Left lobe of liver (tissue), 2 donors: Measurements from ENCODE around the gene PFKP. TPM values are rescaled to one million over a fixed set of nuclear protein-coding genes. Genes with fewer than 3 reads are reported as not detected.

Experiments
- ATAC-seq: fragments of 200-7000 bp; cut with Tn5 transposase; one replicate; pipeline ENCODE4 v1.9.1; 2020; ENCODE audit warnings: mild to moderate bottlenecking, moderate library complexity
- DNase-seq: peaks from one replicate; pipeline ENCODE4 v3.0.0-alpha.2; 2020; ENCODE audit warnings: low spot score
- total RNA-seq: library from RNA; stranded (reverse); gene quantifications from one replicate; pipeline ENCODE4 v1.2.1, GENCODE V29; 2021
- donor health status: DM: no; HTN: no; CAD: no; lungs with moderate emphysema.
- donor health status: DM: no; HTN: yes; CAD: no.

PFKP gene
- total RNA-seq, 1 donor from 2014 or later, result 4.3 TPM

DNA sequence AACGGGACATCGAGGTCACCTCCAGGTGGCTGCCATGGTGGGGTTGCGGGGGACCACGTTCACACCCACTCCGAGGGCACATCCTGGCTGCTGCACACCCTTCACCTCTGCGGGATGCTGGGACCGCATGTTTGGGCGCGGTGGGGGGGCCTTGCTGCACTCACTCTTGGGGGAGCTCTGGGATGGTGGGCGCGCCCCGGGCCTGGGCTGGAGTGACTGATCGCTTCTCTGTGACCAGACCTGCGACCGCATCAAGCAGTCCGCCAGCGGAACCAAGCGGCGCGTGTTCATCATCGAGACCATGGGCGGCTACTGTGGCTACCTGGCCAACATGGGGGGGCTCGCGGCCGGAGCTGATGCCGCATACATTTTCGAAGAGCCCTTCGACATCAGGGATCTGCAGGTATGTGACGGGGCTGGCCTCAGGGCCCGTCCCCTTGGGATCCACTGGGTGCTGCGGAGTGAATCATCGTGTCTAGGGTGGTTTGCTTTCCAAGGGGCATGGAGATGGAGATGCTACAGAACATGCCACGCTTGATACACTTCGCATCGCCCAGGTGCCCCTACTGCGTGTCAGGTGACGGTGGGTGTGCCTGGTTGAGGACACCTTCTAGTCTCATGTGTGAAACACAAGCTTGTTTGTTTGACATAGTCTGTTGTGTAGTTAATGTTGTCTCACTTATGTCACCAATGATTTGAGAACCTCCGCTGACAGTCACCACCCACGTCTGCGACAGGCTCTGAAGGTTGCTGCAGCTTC, 62.4 kb downstream of the PFKP start:
- ATAC-seq (no peak), DNase-seq (no peak)

DNA sequence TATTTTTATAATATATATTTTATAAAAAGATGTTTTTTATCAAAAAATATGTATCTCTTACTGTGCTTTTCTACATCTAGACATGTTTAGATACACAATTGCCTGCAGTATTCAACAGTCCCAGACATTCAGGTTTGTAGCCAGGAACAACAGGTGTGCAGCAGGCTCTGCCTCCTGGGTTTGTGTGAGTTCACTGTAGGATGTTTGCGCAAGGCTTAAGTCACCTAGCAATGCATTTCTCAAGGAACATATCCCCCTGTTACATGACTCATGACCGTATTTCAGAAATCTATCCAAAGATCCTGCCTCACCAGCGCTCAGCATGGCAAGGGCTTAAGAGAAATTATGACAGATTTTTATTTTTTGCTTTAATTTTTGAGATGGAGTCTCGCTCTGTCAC, 63.8 kb downstream of the PFKP start:
- DNase-seq (no peak), ATAC-seq (no peak)

DNA sequence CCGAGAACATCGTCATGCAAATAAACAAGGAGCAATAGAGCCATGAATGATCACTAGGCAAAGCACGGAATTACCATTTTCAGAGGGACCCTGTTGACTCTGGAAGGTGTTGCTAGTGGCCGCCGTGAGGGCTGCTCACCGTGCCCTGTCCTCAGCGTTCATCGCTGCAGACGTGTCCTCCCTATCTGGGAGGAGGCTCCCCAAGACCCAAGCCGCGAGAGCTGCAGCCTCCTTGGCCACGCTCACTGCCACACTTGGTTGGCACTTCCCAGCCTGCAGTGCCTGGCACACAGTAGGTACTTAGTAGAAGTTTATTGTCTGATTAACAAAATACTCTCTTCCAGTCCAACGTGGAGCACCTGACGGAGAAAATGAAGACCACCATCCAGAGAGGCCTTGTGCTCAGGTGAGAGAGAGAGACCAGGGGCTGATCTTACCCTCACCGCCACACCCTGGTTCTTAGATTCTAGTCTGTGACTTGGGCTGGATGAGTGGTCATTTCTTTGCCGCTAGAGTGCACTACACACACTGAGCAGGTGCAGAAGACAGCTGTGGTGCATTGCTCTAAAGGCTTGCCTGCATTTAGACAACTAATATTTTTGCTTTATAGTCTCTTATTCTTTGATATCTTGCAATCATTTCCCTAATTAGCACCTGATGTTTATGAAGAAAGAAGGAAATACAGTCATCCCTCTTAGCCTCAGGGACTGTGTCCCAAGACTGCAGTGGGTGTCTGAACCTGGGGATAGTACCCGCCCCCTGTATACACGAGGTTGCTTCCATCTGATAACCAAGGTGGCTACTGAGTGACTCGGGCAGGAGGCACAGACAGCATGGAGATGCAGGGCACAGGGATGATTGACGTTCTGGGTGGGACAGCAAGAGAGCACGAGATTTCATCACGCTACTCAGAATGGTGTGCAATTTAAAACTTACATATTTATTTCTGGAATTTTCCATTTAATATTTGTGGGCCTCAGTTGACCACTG, 65.0 kb downstream of the PFKP start:
- ATAC-seq, result no peak
- no peak for DNase-seq

DNA sequence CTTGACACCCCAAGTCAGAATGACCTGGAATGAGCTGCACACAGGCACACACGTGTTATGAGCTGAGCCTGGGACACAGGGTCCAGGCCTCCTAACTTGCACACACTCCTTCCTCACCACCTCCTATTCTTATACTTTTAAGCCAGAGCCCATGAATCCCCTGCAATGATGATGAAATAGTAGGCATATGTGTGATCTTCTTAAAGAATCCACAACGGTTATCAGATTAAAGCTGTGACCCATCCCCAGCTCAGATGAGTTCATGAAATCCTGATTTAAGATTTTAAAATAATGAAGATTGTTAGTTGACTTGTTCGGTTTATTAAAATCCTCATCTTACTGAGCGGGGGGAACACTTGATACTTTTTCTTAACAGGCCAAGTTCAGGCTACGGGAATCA, 66.6 kb downstream of the PFKP start:
- no peak for DNase-seq
- no peak for ATAC-seq

DNA sequence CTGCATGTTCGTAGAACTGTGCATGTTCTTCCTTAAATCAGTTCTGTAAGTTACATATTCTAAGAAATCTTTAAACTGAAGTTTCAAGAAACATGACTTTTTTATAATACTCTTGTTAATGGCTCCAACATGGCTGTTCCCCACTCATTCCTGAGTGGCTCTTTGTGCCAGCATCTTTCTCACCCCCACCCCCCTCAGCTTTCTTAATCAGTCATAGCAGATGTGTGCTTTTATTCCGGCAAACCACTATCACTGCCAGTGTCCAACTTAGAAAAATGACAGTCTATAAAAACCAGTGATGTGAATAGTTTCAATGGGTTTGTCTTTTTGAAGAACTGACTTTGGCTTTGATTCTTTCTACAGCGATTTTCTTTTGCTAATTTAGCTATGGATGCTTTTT, 67.7 kb downstream of the PFKP start:
- no peak for ATAC-seq
- DNase-seq, result no peak

DNA sequence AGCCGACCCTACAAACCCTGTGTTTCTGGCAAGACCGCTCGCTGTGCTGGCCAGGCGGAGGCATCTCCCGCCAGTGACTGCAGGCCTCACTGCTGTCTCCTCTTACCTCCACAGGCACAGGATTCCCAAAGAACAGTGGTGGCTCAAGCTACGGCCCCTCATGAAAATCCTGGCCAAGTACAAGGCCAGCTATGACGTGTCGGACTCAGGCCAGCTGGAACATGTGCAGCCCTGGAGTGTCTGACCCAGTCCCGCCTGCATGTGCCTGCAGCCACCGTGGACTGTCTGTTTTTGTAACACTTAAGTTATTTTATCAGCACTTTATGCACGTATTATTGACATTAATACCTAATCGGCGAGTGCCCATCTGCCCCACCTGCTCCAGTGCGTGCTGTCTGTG, 69.0 kb downstream of the PFKP start:
- DNase-seq, result no peak
- ATAC-seq, result peak; percentile 11

DNA sequence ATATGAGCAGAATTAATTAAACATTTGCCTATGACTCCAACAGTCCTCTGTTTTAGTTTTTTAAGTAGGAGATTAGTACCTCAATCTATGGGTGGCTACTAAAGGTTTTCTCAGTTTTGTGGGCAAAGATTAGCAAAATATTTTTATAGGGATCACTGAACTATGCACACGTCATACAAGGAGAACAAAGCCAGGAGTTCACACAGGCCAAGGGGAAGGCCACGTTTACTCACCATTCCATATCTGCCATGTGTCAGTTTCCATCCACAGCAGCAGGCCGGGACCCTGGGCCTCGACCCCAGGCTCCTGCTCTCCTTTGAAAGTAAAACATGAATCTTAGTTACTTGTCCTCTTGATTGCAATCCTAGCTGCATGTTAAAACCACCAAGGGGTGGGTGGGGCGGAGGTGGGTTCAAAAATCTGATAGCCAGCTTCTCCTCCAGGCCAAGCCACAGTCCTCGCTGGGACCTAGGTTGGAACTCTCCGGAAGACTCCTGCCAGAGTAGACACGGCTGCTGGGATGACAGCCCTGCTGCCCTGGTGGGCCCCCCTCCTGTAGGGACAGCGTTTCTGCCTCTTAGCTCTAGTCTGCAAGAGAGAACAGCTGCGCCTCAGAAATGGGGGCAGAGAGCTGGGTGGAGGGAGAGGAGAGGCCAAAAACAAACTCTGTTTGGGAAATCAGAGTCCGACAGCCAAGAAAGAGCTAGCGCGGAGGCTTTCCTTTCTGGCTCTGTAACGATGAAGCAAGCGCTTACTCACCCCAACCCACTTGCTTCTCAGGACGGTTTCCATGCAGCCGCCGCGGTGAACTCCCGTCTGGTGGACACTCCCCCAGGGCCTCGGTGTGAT, 69.6 kb downstream of the PFKP start:
- ATAC-seq (no peak), DNase-seq (no peak)

DNA sequence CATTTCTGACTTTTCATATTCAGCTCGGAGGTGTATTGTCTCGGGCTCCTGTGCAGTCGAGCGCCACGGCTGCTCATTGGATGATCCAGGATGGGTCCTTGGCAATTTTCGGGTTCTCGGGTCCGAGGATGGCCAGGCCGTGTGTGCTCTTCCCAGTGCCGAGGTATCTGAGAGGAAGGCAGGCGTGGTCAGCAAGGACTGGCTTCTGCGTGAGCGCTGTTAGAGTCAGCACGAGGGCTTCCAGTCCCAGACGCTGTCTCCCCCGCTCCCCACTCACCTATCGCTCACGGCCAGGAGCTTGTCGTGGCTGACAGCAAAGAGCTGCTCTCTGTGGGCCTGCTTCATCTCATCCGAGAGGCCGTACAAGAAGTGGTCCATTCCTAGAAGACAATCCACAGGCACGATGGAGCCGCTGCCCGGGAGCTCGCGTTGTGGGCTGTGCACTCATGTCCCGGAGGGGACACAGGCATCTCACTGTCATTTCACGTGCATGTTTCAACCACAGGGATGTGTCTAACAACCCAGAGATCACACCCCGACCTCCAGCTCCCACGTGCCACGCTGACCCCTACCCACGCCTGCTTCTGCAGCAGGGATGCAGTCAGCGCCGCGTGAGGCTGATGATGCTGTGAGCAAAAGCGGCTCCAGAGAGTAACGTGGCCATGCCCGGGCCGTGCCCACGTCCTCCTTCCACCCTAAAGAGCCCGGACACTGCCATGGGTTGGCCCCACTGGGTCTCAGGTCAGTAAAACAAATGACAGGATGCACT, 70.8 kb downstream of the PFKP start:
- ATAC-seq (no peak), DNase-seq (no peak)

DNA sequence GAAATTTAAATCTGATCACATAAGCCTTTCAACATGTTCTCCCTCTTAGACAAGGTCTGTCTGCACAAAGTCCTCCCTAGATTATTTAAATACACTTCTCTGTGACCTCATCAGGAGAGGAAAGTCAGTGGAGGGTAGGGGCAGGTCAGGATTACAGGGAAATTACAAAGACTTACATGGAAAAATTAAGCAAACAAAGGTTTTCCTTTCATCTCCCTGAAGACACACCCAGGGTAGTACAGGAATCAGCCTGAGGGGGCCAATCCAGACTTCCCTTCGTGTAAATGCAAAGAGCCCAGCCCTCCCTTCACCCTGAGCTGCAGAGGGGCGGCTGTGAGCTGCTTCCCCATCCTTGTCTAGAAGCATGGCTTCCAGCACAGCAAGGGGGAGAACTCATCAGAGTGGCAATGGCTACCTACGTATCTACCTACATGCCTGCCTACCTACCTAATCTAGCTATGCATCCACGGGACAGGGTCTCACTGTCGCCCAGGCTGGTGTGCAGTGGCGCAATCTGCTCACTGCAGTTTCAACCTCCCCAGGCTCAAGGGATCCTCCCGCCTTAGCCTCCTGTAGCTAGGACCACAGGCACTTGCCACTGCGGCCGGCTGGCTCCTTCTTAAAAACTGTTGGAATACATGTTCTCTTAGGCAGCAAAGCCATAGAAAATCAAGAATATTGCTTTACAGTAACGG, 72.0 kb downstream of the PFKP start:
- no peak for ATAC-seq
- no peak for DNase-seq

DNA sequence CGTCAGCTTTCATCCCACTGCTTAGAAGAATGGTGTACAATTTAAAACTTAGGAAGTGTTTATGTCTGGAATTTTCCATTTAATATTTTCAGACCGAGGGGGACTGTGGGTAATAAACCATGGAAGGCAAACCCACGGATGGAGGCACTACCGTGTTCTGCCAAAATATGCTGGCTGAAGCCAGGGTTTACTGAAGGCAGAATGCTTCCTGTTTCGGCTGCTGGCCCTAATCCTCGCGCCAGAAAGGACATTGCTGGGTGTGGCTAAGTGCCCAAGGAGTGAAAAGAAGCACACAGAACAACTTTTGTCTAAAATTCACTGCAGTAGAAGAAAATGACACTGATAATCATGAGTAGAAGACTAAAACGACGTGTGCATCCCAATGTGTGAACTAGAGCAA, 72.9 kb downstream of the PFKP start:
- DNase-seq (no peak), ATAC-seq (no peak)

DNA sequence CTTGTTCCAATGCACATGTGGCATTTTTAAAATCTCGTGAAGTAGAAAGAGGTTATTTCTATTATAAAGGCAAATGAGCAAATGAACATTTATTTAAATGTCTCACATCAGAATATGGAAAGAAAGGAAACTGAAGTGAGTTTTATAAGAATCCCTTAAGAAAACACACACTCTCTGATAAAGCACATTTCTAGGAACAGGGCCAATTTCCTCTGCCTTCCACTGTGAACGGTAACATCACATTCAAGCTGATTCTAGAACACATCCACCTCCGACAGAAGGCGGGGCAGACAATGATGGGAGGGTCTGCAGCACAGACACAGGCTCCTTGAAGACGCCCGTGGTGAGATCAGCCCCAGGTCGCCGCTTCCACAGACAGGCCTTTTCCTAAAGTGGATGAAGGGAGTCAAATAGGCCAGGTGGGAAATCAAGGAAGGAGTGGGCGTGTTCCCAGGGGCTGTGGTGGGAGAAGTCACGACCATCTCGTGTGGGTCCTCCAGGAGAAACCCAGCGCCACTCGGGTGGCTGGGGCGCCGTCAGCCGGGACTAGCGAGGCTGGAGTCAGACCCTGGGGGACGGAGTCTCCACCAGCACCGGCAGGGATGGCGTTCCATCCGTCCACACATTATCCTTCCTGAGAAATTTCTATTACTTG, 74.1 kb downstream of the PFKP start:
- no peak for ATAC-seq
- no peak for DNase-seq

DNA sequence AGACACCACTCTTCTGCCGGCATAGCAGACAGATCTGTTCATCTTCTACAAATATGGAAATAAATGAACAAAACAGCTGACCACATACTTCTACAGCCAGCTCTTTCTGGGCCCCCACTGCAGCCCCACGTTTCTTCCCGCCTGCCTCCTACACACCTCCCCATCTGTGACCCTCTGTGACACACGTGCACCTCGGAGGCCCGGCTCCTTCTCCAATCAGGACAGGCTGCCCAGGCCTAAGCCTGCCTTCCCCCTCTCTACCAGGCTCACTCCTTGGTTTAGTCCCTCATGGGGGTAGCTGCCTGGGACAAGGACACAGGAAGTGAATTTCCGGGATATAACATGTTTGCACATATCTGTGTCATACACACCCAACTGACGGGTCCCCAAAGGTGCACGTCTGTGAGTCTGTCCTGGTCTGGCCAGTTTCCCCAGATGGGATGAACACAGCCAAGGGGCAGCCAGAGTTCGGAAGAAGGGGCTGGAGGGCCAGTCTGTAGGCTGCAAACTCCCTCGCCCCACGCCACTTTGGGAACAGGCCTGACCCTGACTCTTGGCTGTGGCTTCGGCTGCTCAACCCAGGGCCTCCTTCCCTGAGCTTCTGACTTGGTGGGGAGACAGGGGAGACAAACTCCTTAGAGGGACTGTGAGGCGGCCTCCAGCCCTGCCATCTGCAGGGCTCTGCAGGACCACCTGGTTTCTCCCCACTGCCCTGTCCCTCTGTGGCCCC, 75.0 kb downstream of the PFKP start:
- no peak for ATAC-seq
- DNase-seq, result no peak

DNA sequence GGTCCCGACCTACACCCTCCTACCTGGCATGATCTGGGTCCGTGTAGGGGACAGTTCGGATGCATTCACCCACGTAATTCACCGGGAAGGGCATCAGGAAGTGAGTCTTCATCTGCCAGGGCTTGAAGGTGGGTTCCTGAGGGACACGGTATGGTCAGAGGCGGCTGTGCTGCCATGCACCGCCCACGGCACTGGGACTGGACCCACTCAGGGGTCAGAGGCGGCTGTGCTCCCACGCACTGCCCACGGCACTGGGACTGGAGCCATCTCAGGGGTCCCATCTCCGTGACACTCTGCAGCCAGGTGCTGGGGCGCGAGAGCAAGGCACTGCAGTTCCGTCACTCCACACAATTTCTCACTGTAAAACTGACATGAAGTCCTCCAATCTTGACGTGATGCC, 76.0 kb downstream of the PFKP start:
- ATAC-seq (no peak), DNase-seq (no peak)

DNA sequence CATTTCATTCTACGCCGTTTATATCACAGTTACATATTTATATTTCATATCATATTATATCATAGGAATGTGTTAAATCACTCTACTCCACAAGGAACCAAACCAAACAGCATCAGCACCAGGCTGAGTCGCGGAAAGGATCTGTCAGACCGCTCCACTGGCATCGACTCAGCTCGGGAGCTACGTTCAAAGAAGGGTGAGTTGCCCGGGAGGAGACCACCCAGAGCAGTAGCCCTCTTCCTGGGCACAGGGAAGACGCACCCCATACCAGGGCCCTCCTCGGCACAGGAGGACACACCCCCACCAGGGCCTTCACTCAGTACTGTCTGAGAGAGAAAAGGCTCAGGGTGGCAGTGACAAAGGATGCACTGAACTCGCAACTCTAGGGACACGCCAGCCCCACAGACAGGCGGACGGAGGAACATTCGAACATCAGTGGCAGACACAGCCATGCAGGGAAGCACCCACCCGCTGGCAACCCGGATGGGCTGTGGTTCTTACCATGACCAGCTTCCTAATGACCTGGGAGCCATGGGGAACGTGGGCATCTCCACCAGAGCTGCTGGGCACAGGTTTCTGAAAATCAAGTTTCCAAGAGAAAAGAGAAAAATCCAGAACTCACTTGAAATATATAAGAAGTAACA, 76.6 kb downstream of the PFKP start:
- no peak for ATAC-seq
- no peak for DNase-seq

DNA sequence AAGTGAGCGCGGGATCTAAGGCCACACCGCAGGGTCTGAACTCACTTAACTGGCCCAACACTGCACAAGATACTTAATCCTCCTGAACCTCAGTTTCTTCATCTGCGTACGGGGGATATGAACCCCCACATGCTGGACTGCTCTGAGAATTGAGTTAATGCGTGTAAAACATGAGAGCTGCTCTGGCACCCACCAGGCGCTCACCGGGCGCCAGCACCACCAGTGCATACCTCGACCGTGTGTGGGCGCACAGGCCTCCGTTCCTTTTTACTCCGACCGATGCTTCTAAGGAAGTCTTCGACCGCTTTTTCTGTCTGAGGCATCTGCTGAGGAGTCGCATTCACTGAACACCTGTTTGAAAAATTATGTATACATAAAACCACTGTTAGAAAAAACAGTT, 78.0 kb downstream of the PFKP start:
- ATAC-seq (no peak), DNase-seq (no peak)

DNA sequence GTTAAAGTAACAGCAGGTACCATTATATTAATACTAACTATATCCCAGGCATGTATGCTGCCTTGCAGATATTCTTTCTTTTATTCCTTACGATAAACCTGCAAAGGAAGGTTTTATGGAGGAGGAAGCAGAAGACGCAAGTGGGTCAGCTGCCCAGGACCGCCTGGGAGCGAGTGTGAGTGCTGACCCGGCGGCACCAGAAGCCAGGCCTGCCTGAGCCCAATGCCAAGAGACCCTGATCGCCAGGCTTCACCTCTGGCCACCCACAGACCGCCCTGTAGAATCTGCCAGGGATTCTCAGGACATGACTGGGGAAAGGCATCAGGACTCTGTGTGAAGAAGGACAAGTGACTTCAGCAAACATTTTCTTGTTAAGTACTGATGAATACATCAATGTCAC, 78.9 kb downstream of the PFKP start:
- ATAC-seq (no peak), DNase-seq (no peak)

DNA sequence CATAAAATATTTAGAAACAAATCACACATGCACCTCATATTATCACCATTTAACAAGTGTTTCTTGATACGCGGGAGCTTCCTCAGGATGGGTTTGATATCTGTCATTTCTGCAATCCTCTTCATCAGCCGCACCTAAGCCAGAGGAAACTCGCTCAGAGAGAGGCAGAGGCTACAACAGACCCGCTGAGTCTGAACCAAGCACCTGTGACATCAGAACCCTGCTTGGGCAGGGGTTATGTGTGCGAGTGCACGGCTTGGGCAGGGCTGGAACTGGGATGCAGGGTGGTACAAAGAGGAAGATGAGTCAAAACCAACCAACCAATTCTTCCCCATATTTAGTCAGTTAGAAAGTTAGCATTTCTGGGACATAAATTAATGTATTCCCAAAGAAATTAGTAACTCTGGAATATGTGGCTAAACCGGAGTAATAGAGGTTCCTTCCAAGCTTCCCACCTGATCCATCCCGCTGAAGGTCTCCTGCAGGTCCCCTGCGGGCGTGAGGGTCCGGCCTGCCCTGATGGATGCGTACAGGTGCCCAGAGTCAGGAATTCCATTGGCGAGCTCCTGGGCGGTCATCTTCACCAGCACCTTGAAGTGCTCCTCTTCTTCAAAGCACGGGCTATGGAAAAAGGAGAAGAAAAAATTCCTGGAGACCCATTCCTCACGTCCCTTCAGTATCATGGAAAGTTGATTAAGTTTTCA, 79.9 kb downstream of the PFKP start:
- no peak for DNase-seq
- ATAC-seq, result no peak

DNA sequence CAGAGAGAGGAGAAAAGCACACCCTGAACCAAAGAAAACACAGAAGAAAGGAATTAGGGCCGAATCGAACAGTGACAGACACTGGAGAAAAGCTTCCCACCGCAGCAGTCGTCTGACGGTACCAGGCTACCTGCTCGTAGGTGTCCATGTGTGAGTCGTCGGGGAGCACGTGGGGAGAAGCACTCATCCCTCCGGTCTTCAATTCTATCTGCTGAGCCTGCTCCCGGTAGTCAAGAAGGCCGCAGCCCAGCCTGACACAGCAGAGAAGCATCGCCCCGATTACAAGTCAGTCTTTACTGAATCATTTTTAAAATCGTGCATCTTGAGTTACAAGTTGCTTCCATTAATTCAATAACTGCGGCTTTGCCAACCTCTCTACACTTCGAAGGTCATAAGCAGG, 80.7 kb downstream of the PFKP start:
- ATAC-seq (no peak), DNase-seq (no peak)
